ENCODE measurements around the gene ASS1. TPM values are rescaled to one million over a fixed set of nuclear protein-coding genes. Genes with fewer than 3 reads are reported as not detected.

ASS1 gene
- polyA plus RNA-seq, 1 donor from 2014 or later = not detected

GRCh38 chr9:130450344-130451003, 5.7 kb downstream of the ASS1 start:
- Mint-ChIP-seq H3K27me3 (peaks cover 22% of the 10 kb centered on the region), H3K36me3 (peaks cover 1% of the 10 kb centered on the region), H3K4me3 (no peak overlapping the region), H3K27ac (no peak overlapping the region), H3K4me1 (no peaks in the 10 kb centered on the region), H3K9me3 (peaks cover 0 to 1% (median 0%) of the 10 kb centered on the region in 3 donors)

GRCh38 chr9:130451004-130451390, 6.2 kb downstream of the ASS1 start:
- no peak overlapping the region for H3K4me3 Mint-ChIP-seq
- H3K36me3 Mint-ChIP-seq = peaks cover 1% of the 10 kb centered on the region
- no peaks in the 10 kb centered on the region for H3K4me1 Mint-ChIP-seq
- H3K27me3 Mint-ChIP-seq = peaks cover 17% of the 10 kb centered on the region
- no peak overlapping the region for H3K27ac Mint-ChIP-seq
- peaks cover 0 to 1% (median 0%) of the 10 kb centered on the region in 3 donors for H3K9me3 Mint-ChIP-seq

GRCh38 chr9:130451509-130452388, 7.0 kb downstream of the ASS1 start:
- Mint-ChIP-seq H3K27ac (no peak overlapping the region), H3K4me3 (no peak overlapping the region), H3K4me1 (no peaks in the 10 kb centered on the region), H3K27me3 (peaks cover 14% of the 10 kb centered on the region), H3K36me3 (peaks cover 1% of the 10 kb centered on the region), H3K9me3 (peaks cover 0 to 1% (median 0%) of the 10 kb centered on the region in 3 donors)

GRCh38 chr9:130452835-130453234, 8.1 kb downstream of the ASS1 start:
- H3K27me3 Mint-ChIP-seq = peaks cover 12% of the 10 kb centered on the region
- no peaks in the 10 kb centered on the region for H3K4me1 Mint-ChIP-seq
- peaks cover 0 to 1% (median 0%) of the 10 kb centered on the region in 3 donors for H3K9me3 Mint-ChIP-seq
- H3K4me3 Mint-ChIP-seq = no peak overlapping the region
- H3K27ac Mint-ChIP-seq = no peak overlapping the region
- H3K36me3 Mint-ChIP-seq = peaks cover 1% of the 10 kb centered on the region

DNA sequence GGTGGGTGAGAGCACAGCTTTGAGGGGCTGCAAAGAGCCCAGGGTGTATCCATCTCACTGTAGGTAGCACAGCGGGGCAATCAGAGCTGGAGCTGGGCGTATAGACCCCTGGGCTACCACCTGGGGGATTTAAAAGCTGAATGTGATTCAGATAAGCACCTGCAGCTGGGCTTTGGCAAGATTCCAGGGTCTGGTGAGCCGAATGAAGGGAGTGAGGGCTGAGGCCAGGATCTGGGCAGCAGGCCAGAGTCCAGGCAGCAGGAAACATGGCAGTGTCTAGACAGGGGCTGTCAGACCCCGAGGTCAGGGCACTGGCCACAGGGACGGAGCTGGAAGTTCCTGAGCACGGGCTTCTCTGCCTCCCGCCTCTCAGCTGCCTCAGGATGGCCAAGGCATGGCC, 8.7 kb downstream of the ASS1 start:
- Mint-ChIP-seq H3K36me3 (peaks cover 1% of the 10 kb centered on the region), H3K9me3 (peaks cover 0 to 1% (median 0%) of the 10 kb centered on the region in 3 donors), H3K27ac (no peak overlapping the region), H3K27me3 (peaks cover 14% of the 10 kb centered on the region), H3K4me3 (no peak overlapping the region), H3K4me1 (no peaks in the 10 kb centered on the region)

DNA sequence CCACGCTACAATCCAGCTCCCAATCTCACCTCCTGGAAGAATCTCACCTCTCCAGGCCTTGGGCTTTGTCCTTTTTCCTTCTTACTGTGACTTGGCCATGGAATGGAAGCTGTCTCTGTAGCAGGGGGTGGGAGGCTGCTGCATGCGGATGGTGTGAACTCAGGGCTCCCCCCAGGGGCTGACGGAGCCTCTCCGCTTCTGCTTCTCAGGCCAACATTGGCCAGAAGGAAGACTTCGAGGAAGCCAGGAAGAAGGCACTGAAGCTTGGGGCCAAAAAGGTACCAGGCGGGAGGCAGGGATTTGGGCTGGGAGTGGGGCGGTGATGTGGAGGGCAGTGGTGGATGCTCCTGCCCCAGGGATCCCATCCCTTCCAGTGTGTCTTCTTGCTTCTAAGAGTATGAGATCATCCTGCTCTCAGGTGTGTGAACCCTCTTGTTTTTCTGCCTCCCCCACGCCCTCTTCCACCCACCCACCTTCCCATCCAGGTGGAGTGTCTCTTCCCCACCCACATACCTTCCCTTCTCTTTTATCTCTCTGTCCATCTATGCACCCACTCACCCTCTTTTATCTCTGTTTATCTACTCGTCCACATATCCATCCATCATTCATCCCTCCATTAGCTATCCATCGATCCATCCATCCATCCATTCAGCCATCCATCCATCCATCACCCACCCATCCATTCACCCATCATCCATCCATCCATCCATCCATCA, 9.5 kb downstream of the ASS1 start:
- Mint-ChIP-seq H3K36me3 (peaks cover 1% of the 10 kb centered on the region), H3K9me3 (peaks cover 0 to 1% (median 0%) of the 10 kb centered on the region in 3 donors), H3K4me1 (no peaks in the 10 kb centered on the region), H3K27me3 (peaks cover 11% of the 10 kb centered on the region), H3K4me3 (no peak overlapping the region), H3K27ac (no peak overlapping the region)

GRCh38 chr9:130454812-130455325, 10.1 kb downstream of the ASS1 start:
- peaks cover 0 to 1% (median 0%) of the 10 kb centered on the region in 3 donors for H3K9me3 Mint-ChIP-seq
- H3K27ac Mint-ChIP-seq = no peak overlapping the region
- no peaks in the 10 kb centered on the region for H3K4me1 Mint-ChIP-seq

DNA sequence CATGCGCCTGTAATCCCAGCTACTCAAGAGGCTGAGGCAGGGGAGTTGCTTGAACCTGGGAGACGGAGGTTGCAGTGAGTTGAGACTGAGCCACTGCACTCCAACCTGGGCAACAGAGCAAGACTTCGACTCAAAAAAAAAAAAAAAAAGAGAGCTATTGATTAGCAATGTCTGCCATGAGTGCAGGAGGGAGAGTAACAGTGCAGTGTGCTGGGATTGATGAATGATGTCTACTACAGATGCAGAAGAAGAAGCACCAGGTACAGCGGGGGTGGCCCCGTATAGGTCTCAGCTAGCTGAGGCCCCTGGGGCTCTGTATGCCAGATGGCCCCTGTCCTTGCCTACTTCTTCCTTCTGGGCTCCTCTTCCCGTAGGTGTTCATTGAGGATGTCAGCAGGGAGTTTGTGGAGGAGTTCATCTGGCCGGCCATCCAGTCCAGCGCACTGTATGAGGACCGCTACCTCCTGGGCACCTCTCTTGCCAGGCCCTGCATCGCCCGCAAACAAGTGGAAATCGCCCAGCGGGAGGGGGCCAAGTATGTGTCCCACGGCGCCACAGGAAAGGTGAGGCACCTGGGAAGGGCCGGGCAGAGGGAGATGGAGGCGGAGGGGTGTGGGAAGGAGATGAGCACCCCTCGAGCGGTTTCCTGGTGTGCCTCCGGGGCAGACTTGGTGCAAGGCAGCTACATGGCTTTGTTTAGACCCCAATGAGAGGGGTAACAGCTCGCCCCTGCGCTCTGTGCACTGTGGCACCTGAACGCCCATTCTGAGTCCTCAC, 13.5 kb downstream of the ASS1 start:
- H3K4me1 Mint-ChIP-seq = peaks cover 0 to 2% (median 0%) of the 10 kb centered on the region in 3 donors
- H3K9me3 Mint-ChIP-seq = peaks cover 0 to 1% (median 0%) of the 10 kb centered on the region in 3 donors
- peaks cover 16% of the 10 kb centered on the region for H3K27me3 Mint-ChIP-seq

More at GRCh38 chr9:130454812-130455325, 10.1 kb downstream of the ASS1 start:
- H3K27me3 Mint-ChIP-seq = peaks cover 6% of the 10 kb centered on the region
- no peak overlapping the region for H3K4me3 Mint-ChIP-seq
- H3K36me3 Mint-ChIP-seq = peaks cover 1% of the 10 kb centered on the region

DNA sequence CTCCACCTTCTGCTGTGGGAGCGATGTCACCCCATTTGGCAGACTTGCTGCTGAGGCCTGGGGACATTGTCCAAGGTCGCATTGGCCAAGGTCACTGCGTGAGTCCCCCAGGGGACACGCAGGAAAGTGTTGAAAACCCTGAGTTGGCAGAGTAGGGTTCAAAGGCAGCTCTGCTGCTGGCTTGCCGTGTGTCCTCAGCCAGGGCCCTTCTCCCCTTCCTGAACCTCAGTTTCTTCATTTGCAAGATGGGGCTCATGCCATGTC, 14.0 kb downstream of the ASS1 start:
- Mint-ChIP-seq H3K4me3 (no peak overlapping the region), H3K27ac (no peak overlapping the region), H3K4me1 (peaks cover 0 to 2% (median 0%) of the 10 kb centered on the region in 3 donors)

More for the DNA sequence above, 13.5 kb downstream of the ASS1 start:
- H3K36me3 Mint-ChIP-seq = no peaks in the 10 kb centered on the region
- no peak overlapping the region for H3K4me3 Mint-ChIP-seq
- H3K27ac Mint-ChIP-seq = no peak overlapping the region

GRCh38 chr9:130459151-130459550, 14.4 kb downstream of the ASS1 start:
- H3K4me3 Mint-ChIP-seq = no peak overlapping the region
- peaks cover 0 to 2% (median 0%) of the 10 kb centered on the region in 3 donors for H3K4me1 Mint-ChIP-seq
- H3K36me3 Mint-ChIP-seq = no peaks in the 10 kb centered on the region
- no peak overlapping the region for H3K27ac Mint-ChIP-seq
- H3K27me3 Mint-ChIP-seq = peaks cover 16% of the 10 kb centered on the region
- peaks cover 0 to under 1% (median 0%) of the 10 kb centered on the region in 3 donors for H3K9me3 Mint-ChIP-seq

More for the DNA sequence above, 14.0 kb downstream of the ASS1 start:
- Mint-ChIP-seq H3K9me3 (peaks cover 0 to 1% (median 0%) of the 10 kb centered on the region in 3 donors), H3K27me3 (peaks cover 16% of the 10 kb centered on the region), H3K36me3 (no peaks in the 10 kb centered on the region)

DNA sequence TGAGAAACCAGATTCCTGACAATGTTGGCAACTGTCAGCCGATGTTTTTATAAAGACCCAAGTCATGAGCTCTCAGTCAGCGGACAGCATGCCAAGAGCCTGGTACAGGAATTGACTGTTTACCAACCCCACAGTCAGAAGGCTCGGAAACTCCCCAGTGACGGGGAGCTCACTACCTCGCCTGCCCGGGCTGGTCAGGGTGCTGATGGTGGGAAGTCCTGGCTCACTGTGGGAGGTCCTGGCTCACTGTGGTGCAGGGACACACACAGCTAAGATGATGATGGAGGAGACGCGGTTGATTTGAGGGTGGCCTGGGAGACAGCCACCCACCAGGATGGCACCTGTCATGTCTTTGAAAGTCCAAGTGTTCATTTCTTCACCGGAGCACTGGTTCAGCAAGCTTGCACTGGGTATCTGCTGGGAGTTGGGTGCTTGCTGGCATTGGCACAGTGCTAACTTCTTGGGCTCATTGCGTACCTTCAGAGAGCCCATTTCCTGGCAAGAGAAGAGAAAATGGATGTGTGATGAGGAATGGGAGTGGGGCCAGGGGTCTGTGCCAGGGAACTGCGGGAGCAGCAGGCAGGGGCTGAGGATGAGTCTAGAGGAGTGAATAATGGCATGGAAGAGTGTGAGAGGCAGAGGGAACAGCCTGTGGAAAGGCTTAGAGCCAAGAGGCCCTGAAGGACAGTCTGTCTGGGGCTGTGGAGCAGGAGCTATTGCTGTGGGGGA, 15.3 kb downstream of the ASS1 start:
- no peaks in the 10 kb centered on the region for H3K36me3 Mint-ChIP-seq
- peaks cover 0 to 2% (median 0%) of the 10 kb centered on the region in 3 donors for H3K4me1 Mint-ChIP-seq
- peaks cover 16% of the 10 kb centered on the region for H3K27me3 Mint-ChIP-seq
- H3K9me3 Mint-ChIP-seq = no peaks in the 10 kb centered on the region
- no peak overlapping the region for H3K27ac Mint-ChIP-seq
- no peak overlapping the region for H3K4me3 Mint-ChIP-seq

DNA sequence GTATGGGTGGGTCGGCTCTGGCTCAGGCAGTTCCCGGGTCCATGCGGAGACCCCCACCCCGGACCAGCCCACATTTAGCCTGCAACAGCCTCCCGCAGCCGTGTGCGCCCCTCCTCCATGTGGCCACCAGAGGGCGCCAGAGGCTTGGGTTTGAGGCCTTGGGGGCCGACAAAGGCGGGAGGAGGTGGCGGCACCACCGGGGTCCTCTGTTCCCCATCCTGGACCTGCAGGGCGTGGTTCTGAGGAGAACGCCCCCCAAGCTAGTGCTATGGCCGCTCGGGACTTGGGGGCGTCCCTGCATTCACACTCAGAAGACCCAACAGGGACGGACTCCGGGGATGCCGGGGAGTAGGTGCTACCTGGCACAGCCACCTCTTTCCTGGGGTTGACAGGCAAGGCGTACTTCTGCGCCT, 16.5 kb downstream of the ASS1 start:
- Mint-ChIP-seq H3K4me1 (peaks cover 0 to 2% (median 0%) of the 10 kb centered on the region in 3 donors), H3K27me3 (peaks cover 17% of the 10 kb centered on the region), H3K27ac (no peak overlapping the region), H3K9me3 (no peaks in the 10 kb centered on the region), H3K4me3 (no peak overlapping the region), H3K36me3 (no peaks in the 10 kb centered on the region)

- no peak overlapping the region for H3K27ac Mint-ChIP-seq
- H3K27me3 Mint-ChIP-seq = peaks cover 20% of the 10 kb centered on the region
Observed at GRCh38 chr9:130461731-130462130, 17.0 kb downstream of the ASS1 start.

More at GRCh38 chr9:130461731-130462130, 17.0 kb downstream of the ASS1 start:
- no peak overlapping the region for H3K4me3 Mint-ChIP-seq
- H3K36me3 Mint-ChIP-seq = no peaks in the 10 kb centered on the region
- H3K4me1 Mint-ChIP-seq = peaks cover 0 to 2% (median 0%) of the 10 kb centered on the region in 3 donors
- H3K9me3 Mint-ChIP-seq = no peaks in the 10 kb centered on the region
